Right cardiac atrium (tissue), 5 donors: Measurements from ENCODE around the gene PTOV1. TPM values are rescaled to one million over a fixed set of nuclear protein-coding genes. Genes with fewer than 3 reads are reported as not detected.

Source experiments
- ATAC-seq, 2 donors: fragments of 200-7000 bp; cut with Tn5 transposase; one replicate each; pipeline versions ENCODE4 v1.8.0 to v1.9.1; 2020; ENCODE audit warnings: moderate library complexity in 2 of 2, mild to moderate bottlenecking in 1 of 2
- DNase-seq, 3 donors: peaks; one replicate each; pipeline ENCODE4 v3.0.0-alpha.2; 2020
- H3K27ac ChIP-seq: one replicate; pipeline ENCODE4 v1.5.1; 2013; ENCODE audit warnings: mild to moderate bottlenecking, low read length, control low read depth, moderate library complexity
- H3K27me3 ChIP-seq: one replicate; pipeline ENCODE4 v1.6.1; 2013; ENCODE audit not compliant: control insufficient read depth, insufficient read depth
- H3K4me1 ChIP-seq: one replicate; pipeline ENCODE4 v1.6.1; 2013; ENCODE audit warnings: low read length; ENCODE audit not compliant: control insufficient read depth, insufficient read depth
- H3K4me3 ChIP-seq: one replicate; pipeline ENCODE4 v1.5.1; 2013; ENCODE audit warnings: low read length, control low read depth
- H3K9me3 ChIP-seq: one replicate; pipeline ENCODE4 v1.6.1; 2013; ENCODE audit warnings: low read length; ENCODE audit not compliant: control insufficient read depth
- WGBS: extraction: QIAGEN DNeasy Blood & Tissue Kit; methylation state at CpG from one replicate; pipeline ENCODE4 v1.1.7; 2013; 5-methylcytosine and 5-hydroxymethylcytosine counted together
- intact Hi-C, 4 donors: fragments of 100-400 bp; cut with DNase I; formaldehyde crosslinking; loops; one replicate each; pipeline versions ENCODE4 v1.11.0 to v1.14.0; 2022 to 2023
- polyA plus RNA-seq: library from polyadenylated mRNA; stranded (reverse); fragments of 200-250 nt; gene quantifications from one replicate; pipeline ENCODE4 v1.2.3, GENCODE V29; 2013
- total RNA-seq, 4 donors: library from RNA; stranded (reverse); fragmentation: NEBNext Ultra II Directional; extraction: Animal tissue kit (Norgen Biotek cat#: 25700); gene quantifications; one replicate each; pipeline ENCODE4 v1.2.1, GENCODE V29; 2021
- donor health status: healthy with polysubstance abuse.
- donor health status: DM: no; HTN: yes; CAD: no.
- donor health status: DM: no; HTN: no; CAD: no.
- donor health status: DM: no; HTN: yes; CAD: no; lungs with severe emphysema.
- donor health status: DM: yes; HTN: yes; CAD: no.

Gene PTOV1
- total and polyA plus RNA-seq, 5 donors, result 127 to 146 (median 138) TPM

- Histone ChIP-seq H3K4me3 (peak within 1 kb of the TSS; percentile 70), H3K4me1 (peaks cover 4% of the 10 kb centered on the region), H3K27ac (peak within 1 kb of the TSS; percentile 48), H3K9me3 (no peaks in the 10 kb centered on the region), H3K27me3 (no peaks in the 10 kb centered on the region)
- under 1% methylated on average over 65 of the region's 65 CpGs for WGBS
- ATAC-seq (peak; percentile 64 to 69), DNase-seq (peak; percentile 95 to 97 (median 96))
- intact Hi-C loops, result loop anchor here in 3 of 4 donors (5.0 to 10.0 kb wide), 2 partner anchors 50 to 52 kb away; partner anchors contain the start of genes MED25 (in 3 of the 3) and FUZ (in 2 of the 3)
Measured at GRCh38 chr19:49866933-49867782, 16.2 kb downstream of the PTOV1 start, which contains the start of gene PNKP. TSS of gene PNKP (minus strand) at chr19:49867576. CDS start at chr19:49867204, 372 bp downstream.

DNA sequence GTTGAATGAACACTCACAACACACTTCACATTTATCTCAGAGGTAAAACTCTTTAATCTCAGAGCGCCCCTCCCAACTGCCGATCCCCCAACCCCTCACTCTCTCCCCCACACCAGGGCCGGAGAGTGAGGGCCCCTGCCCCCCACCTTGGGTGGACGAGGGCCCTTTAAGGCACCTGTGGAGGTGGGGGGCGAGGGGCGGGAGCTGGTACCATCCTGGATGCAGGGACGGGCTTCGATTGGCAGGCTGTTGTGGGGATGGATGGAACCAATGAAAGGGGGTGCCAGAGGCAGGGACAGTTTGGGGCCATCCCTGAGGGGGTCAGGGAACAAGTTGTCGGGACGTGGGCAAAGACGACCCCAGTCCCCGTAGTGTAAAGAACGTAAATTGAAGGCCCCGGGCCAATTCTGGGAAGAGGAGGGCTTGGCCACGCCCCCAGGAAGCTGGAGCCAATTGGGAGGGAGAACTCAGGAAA, 18.1 kb downstream of the PTOV1 start:
- Histone ChIP-seq H3K27me3 (no peaks in the 10 kb centered on the region), H3K9me3 (no peaks in the 10 kb centered on the region), H3K4me1 (peaks cover 4% of the 10 kb centered on the region), H3K4me3 (peak overlapping the region; percentile 15), H3K27ac (peak overlapping the region; percentile 69)
- no peak for DNase-seq
- under 1% methylated on average over 15 of the region's 15 CpGs for WGBS
- peak; percentile 4 to 8 for ATAC-seq
- intact Hi-C loops, result loop anchor here in 3 of 4 donors (5.0 to 10.0 kb wide), 2 partner anchors 52 to 54 kb away; partner anchors contain the start of genes MED25 (in 3 of the 3) and FUZ (in 2 of the 3)

GRCh38 chr19:49869484-49870308, 18.7 kb downstream of the PTOV1 start:
- peaks cover 4% of the 10 kb centered on the region for H3K4me1 ChIP-seq
- DNase-seq, result peak; percentile 94 to 98 (median 98)
- intact Hi-C loops, result loop anchor here in 3 of 4 donors (5.0 to 10.0 kb wide), 2 partner anchors 52 to 55 kb away; partner anchors contain the start of genes MED25 (in 3 of the 3) and FUZ (in 2 of the 3)
- peak; percentile 84 to 86 for ATAC-seq
- peak overlapping the region; percentile 86 for H3K27ac ChIP-seq
- H3K4me3 ChIP-seq, result peak overlapping the region; percentile 32
- H3K9me3 ChIP-seq, result no peaks in the 10 kb centered on the region
- under 1% methylated on average over 67 of the region's 67 CpGs for WGBS
- H3K27me3 ChIP-seq, result no peaks in the 10 kb centered on the region

DNA sequence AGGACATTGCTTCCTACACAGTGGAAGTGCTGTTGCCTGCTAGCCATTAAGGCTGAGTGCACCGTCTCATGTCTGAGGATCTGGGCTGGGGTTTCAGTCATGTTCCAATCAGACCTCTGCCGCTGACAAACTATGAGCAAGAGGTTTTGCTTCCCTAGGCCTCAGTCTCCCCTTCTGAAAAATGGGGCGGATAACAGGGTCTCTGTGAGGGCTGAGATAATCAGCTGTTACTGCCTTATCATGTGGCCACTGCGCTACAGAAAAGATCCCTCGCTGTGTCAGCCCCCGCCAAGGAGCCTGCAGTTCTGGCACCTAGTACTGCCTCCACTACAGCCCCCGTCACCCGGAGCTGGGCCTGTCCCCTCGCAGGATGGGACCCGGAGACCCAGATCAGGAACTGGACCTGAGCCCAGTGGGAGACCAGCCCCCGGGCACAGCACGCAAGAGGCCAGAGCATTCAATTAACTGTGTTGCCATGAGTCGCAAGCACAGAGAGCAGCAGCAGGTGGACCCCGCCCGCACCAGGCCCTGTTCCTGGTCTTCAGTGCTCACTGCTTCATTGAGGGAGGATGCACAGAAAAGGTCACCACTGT, 19.4 kb downstream of the PTOV1 start:
- no peak overlapping the region for H3K4me3 ChIP-seq
- DNase-seq, result peak; percentile 35 to 76 (median 66)
- no peak for ATAC-seq
- no peaks in the 10 kb centered on the region for H3K27me3 ChIP-seq
- intact Hi-C loops, result no loop called here
- 62% methylated on average over 15 of the region's 15 CpGs for WGBS
- H3K4me1 ChIP-seq, result peaks cover 3% of the 10 kb centered on the region
- no peaks in the 10 kb centered on the region for H3K9me3 ChIP-seq
- H3K27ac ChIP-seq, result peak overlapping the region; percentile 86

GRCh38 chr19:49871349-49871985, 20.5 kb downstream of the PTOV1 start:
- Histone ChIP-seq H3K4me3 (no peak overlapping the region), H3K9me3 (no peaks in the 10 kb centered on the region), H3K27me3 (no peaks in the 10 kb centered on the region), H3K27ac (no peak overlapping the region), H3K4me1 (peaks cover 7% of the 10 kb centered on the region)
- intact Hi-C loops, result no loop called here
- WGBS, result 90% methylated on average over 17 of the region's 17 CpGs
- DNase-seq (peak in 2 of 3 donors; percentile 55 to 56), ATAC-seq (no peak)

DNA sequence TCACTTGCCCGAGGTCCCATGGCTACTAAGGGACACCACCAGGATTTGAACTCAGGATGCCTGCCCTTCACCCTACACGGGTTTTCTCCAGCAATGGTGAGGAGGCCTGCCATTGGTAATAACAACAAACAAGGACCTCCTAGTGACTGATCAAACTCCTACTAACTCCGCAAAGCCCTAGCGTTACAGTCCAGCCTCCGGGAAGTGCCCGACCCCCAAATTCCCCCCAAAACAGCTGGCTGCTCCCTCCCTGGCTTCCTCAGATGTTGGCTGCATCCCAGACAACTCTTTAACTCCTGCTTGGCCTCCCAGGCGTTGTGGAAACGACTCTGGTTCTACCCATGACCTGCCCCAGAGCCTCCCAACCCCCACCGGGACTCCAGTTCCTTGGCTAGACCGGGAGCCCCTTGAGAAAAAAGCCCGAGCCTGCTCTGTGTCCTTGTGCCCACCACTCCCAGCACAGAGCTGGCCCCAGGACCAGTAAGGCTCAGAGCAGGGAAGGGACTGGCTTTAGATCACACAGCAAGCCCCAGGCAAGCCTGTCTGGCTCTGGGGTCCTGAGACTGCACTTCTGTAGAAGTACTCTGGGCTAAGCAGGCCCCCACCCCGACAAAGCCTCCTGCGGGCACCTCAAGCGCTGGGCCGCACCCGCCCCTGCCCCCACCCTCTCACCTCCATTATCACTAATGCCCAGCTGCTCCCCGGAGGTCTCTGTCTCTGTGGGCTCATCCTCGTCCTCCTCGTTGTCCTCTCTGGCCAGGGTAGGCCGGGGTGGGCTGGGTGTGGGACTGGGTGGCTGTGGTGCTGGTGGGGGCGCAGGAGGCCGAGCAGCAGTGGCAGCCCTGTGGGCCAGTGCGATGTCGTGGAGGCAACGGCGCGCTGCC, 21.5 kb downstream of the PTOV1 start:
- Histone ChIP-seq H3K27ac (no peak overlapping the region), H3K9me3 (no peaks in the 10 kb centered on the region)

DNA sequence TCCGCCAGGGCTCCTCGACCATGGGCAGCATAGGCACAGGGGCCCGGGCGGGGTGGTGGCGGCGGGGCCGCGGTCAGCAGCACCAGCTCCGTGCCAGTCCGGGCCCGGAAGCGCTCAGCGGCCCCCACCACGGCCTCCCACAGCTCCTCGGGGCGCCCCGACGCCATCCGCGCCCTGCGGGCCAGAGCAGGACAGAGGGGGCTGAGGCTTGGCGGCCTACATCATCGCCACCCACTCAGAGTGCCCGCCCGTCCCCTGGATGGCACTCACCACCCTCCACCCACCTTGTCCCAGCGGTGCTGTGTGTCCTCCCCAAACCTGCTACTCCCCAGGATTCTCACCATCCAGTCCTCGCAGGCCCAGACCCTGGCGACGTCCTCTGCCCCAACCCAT, 22.2 kb downstream of the PTOV1 start:
- Histone ChIP-seq H3K27ac (no peak overlapping the region), H3K4me3 (no peak overlapping the region), H3K4me1 (peaks cover 7% of the 10 kb centered on the region), H3K9me3 (no peaks in the 10 kb centered on the region), H3K27me3 (no peaks in the 10 kb centered on the region)
- peak in 2 of 3 donors; percentile 52 to 70 for DNase-seq
- WGBS, result 92% methylated on average over 29 of the region's 29 CpGs
- ATAC-seq, result no peak
- intact Hi-C loops, result no loop called here

More for the DNA sequence above, 21.5 kb downstream of the PTOV1 start:
- Histone ChIP-seq H3K4me1 (peaks cover 7% of the 10 kb centered on the region), H3K27me3 (no peaks in the 10 kb centered on the region), H3K4me3 (no peak overlapping the region)
- intact Hi-C loops, result no loop called here
- ATAC-seq, result no peak
- DNase-seq, result peak in 2 of 3 donors; percentile 54 to 57
- 83% methylated on average over 27 of the region's 27 CpGs for WGBS

DNA sequence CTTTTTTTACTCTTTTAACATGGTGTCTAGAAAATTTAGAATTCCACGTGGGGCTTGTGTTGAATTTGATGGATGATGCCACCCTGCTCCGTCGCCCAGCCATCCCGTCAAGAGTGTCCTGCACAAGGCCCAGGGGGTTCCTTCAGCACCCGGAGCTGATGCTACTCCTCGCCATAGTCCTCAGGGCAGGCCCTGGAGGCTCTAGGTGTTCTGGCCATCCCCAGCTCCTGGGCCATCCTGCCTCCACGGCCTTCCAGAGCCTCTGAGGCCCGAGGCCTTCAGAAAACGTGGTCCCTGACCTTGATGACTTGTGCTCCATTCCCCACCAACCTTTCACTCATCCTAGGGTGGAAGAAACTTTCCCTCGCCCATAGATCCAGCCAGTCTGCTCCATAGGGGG, 22.9 kb downstream of the PTOV1 start:
- intact Hi-C loops, result no loop called here
- peaks cover 7% of the 10 kb centered on the region for H3K4me1 ChIP-seq
- no peak overlapping the region for H3K27ac ChIP-seq

DNA sequence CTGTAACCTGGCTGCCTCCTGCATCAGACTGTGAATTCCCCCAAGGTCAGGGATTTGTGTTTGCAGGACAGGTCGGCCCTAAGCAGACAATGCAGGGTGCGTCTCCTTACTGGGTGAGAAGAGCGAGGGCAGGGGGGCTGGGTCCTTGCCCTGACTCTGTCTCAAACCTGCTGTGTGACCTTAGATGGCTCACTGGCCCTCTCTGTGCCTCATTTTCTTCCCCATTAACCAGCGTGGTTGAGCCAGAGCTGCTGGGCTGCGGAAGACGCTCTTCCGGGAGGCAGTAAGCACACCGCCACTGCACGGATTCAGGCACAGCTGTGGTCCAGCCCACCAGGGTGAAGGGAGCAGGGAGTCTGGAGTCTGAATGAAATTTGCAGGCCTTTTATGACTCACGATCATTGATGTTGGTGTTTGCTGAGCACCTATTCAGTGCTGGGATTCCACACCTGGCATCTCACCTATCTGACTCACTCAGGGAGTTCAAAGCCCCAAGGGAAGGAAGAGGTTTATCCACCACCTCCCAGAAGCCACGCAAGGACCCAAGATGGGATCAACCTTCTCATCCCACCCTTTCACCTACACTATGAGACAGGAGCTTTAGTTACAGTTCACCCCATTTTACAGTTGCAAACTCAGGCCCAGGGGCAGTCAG, 23.7 kb downstream of the PTOV1 start:
- WGBS, result 93% methylated on average over 11 of the region's 11 CpGs
- Histone ChIP-seq H3K9me3 (no peaks in the 10 kb centered on the region), H3K27ac (no peak overlapping the region), H3K4me1 (peaks cover 7% of the 10 kb centered on the region), H3K27me3 (no peaks in the 10 kb centered on the region), H3K4me3 (no peak overlapping the region)
- intact Hi-C loops, result no loop called here
- no peak for ATAC-seq
- peak in 1 of 3 donors; percentile 30 for DNase-seq

More for the DNA sequence above, 22.9 kb downstream of the PTOV1 start:
- DNase-seq (peak in 2 of 3 donors; percentile 29 to 44), ATAC-seq (no peak)
- Histone ChIP-seq H3K27me3 (no peaks in the 10 kb centered on the region), H3K9me3 (no peaks in the 10 kb centered on the region), H3K4me3 (no peak overlapping the region)
- 88% methylated on average over 10 of the region's 10 CpGs for WGBS
